GM18861 (cell line): ENCODE results near the gene HTR2C.

Experiments
- ATAC-seq: cut with Tn5 transposase; IDR thresholded peaks from one replicate; pipeline ENCODE4 v1.9.1; 2021; ENCODE audit not compliant: unreplicated experiment

The HTR2C gene

DNA sequence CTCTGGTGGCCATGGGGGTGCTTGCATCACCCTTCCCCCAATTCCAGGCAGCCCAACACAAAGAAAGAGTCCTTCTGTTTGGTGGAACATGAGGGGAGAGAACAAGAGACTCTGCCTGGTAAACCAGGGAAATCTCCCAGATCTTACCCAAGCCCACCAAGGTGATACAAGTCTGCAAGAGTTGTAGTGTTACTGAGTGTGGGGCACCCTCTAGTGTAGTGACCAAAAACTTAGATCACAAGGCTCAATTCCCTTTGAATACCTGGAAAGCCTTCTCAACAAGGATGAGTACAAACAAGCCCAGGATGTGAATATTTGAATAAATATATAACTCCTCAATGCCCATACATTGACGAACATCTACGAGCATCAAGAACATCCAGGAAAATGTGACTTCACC is 368.8 kb downstream of the HTR2C start:
- ATAC-seq = no peak
